Body of pancreas (tissue), 4 donors: ENCODE data around the gene TMCC3.
"Not testable (repeated sequence)": the region's sequence is repeated elsewhere in the genome, so short reads cannot be mapped to it uniquely, and the experiment has no call there.

Source experiments
- CTCF ChIP-seq, 7 experiments: fragments of 450-650 bp in 4 of 7; fragments of 200-600 bp in 3 of 7; sonication (generic) in 3 of 7; IDR thresholded peaks; one replicate each; pipeline ENCODE4 v1.5.1; 2016 to 2019; ENCODE audit warnings: antibody characterized with exemption in 7 of 7
- POLR2A ChIP-seq, 3 donors: fragments of 450-650 bp; IDR thresholded peaks; one replicate each; pipeline ENCODE4 v1.6.1; 2016; ENCODE audit warnings: antibody characterized with exemption in 3 of 3, mild to moderate bottlenecking in 2 of 3

DNA sequence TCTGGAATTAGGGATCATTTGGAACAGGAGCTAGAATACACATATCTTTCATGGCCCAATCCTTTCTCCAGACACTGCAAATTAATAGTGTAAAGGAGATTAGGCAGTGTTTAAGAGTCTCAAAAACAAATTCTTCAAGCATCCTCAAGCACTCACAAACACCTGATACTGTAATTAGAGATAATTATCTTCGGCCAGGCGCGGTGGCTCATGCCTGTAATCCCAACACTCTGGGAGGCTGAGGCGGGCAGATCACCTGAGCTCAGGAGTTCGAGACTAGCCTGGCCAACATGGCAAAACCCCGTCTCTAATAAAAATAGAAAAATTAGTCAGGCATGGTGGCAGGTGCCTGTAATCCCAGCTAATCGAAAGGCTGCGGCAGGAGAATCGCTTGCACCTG is 57.6 kb downstream of the TMCC3 start:
- not testable (repeated sequence) for TF ChIP-seq CTCF, POLR2A (IDR thresholded peaks at IDR 0.05)
